HCT116 (cell line): Measurements from ENCODE around the gene SND1.

Experiments used
- ELF1 ChIP-seq: IDR thresholded peaks from 2 replicates; pipeline ENCODE4 v1.6.1; 2012; ENCODE audit warnings: low read depth, borderline replicate concordance
- EZH2phosphoT487 ChIP-seq: fragments of 200-600 bp; IDR thresholded peaks from 2 replicates; pipeline ENCODE4 v1.6.1; 2018; ENCODE audit warnings: antibody characterized with exemption, borderline replicate concordance
- POLR2A ChIP-seq: IDR thresholded peaks from 2 replicates; pipeline ENCODE4 v1.7.0; 2011; ENCODE audit warnings: borderline replicate concordance; ENCODE audit not compliant: insufficient read depth, insufficient read length; ENCODE audit errors: extremely low read depth
- POLR2AphosphoS5 ChIP-seq: IDR thresholded peaks from 2 replicates; pipeline ENCODE4 v1.6.1; 2011; ENCODE audit warnings: mild to moderate bottlenecking, low read depth, low read length, moderate library complexity
- REST ChIP-seq: IDR thresholded peaks from 2 replicates; pipeline ENCODE4 v1.6.1; 2012; ENCODE audit warnings: low read depth
- TCF7L2 ChIP-seq: IDR thresholded peaks from 2 replicates; pipeline ENCODE4 v1.7.0; 2011; ENCODE audit warnings: borderline replicate concordance, inconsistent platforms; ENCODE audit not compliant: insufficient read depth, insufficient read length; ENCODE audit errors: extremely low read depth
- ZNF274 ChIP-seq: fragments of 200-500 bp; sonication (Bioruptor generic); IDR thresholded peaks from 2 replicates; pipeline ENCODE4 v1.6.1; 2014; ENCODE audit warnings: mild to moderate bottlenecking, low read depth, low read length, inconsistent platforms
- TF ChIP-seq, protein P1 (sequence below), 3 experiments: fragments of 200-600 bp in 1 of 3; sonication (generic) in 1 of 3; IDR thresholded peaks in 2 of 3; conservative IDR thresholded peaks in 1 of 3; 2 replicates each; pipeline ENCODE4 v1.5.1; 2012 to 2017; ENCODE audit warnings: low read depth in 2 of 3, low read length in 2 of 3, antibody characterized with exemption in 1 of 3, borderline replicate concordance in 1 of 3, control low read depth in 1 of 3, mild to moderate bottlenecking in 1 of 3, mixed read lengths in 1 of 3, mixed run types in 1 of 3, moderate library complexity in 1 of 3; ENCODE audit not compliant: insufficient read depth in 1 of 3

DNA sequence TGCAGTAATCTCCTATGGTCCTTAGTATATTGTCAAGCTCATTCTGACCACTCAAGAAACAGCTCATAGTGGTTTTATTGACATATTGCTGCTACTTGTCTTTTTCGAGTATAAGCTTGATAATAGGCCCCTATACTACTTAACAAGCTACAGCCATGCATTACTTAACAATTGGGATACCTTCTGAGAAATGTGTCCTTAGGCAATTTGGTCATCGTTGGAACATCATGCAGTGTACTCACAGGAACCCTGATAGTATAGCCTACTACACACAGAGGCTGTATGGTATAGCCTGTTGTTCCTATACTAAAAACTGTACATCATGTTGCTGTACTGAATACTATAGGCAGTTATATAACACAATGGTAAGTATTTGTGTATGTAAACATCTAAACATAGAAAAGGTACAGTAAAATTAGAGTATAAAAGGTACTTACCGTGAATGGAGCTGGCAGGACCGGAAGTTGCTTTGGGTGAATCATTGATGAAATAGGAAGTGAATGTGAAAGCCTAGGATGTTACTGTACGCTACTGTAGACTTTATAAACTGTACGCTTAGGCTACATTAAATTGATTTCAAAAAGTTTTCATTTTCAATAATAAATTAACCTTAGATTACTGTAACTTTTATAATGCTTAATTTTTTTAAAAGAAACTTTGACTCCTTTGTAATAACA lies 218.4 kb downstream of the SND1 start:
- no peak for TF ChIP-seq EZH2phosphoT487
- TF ChIP-seq POLR2A, result no peak
- TF ChIP-seq, protein P1, sequence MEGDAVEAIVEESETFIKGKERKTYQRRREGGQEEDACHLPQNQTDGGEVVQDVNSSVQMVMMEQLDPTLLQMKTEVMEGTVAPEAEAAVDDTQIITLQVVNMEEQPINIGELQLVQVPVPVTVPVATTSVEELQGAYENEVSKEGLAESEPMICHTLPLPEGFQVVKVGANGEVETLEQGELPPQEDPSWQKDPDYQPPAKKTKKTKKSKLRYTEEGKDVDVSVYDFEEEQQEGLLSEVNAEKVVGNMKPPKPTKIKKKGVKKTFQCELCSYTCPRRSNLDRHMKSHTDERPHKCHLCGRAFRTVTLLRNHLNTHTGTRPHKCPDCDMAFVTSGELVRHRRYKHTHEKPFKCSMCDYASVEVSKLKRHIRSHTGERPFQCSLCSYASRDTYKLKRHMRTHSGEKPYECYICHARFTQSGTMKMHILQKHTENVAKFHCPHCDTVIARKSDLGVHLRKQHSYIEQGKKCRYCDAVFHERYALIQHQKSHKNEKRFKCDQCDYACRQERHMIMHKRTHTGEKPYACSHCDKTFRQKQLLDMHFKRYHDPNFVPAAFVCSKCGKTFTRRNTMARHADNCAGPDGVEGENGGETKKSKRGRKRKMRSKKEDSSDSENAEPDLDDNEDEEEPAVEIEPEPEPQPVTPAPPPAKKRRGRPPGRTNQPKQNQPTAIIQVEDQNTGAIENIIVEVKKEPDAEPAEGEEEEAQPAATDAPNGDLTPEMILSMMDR (IDR thresholded peaks at IDR 0.05 in 2 of 3, conservative IDR thresholded peaks at IDR 0.05 in 1 of 3; ENCODE audit: borderline replicate concordance in 1 of 3, insufficient read depth in 1 of 3, low read depth in 2 of 3, low read length in 2 of 3), result no peak
- TF ChIP-seq ZNF274, result no peak
- no peak for TF ChIP-seq REST
- no peak for TF ChIP-seq TCF7L2
- TF ChIP-seq POLR2AphosphoS5, result no peak
- no peak for TF ChIP-seq ELF1
